HG02571 (cell line): ENCODE measurements around the gene RPL36.

Source experiments
- ATAC-seq: cut with Tn5 transposase; IDR thresholded peaks from one replicate; pipeline ENCODE4 v1.9.1; 2021; ENCODE audit warnings: mild to moderate bottlenecking, moderate library complexity; ENCODE audit not compliant: unreplicated experiment

Gene RPL36

DNA sequence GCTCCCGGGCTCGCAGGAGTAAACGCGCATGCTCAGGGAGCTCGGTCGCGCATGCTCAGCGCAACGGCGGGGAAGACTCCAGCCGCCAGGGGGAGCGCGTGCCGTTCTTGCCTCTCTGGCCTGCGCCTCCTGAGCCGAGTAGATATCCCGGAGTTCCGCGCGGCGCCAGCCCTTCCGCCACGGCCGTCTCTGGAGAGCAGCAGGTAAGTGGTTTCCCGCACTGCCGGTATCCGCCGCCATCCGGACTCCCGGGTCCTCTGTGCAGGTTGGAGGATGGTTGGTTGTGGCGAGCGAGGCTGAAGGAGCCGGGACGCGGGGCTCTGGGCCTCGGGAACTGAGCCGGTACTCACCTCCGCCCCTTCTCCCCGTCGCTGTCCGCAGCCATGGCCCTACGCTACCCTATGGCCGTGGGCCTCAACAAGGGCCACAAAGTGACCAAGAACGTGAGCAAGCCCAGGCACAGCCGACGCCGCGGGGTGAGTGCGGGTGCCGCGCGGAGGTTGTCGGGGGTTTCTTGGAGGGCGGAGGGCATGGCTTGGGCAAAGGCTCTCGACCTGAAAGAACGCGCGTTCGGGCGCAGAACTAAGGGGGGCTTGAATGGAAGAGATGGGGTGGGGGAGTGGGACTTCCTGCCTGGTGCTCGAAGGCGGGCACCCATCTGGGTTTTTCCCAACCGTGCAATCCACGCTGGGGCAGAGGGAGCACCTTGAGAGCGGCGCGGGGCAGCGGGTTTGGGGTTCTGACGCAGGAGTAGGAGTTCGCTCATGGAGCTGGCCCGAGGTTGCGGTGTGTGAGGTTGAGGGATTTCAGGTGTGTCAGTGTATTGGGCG is at the start of gene RPL36:
TSS of gene RPL36 (plus strand) at position 171 of the 830 bp plus-strand sequence. CDS start at position 384, 213 bp downstream.
- peak; percentile 39 for ATAC-seq

DNA sequence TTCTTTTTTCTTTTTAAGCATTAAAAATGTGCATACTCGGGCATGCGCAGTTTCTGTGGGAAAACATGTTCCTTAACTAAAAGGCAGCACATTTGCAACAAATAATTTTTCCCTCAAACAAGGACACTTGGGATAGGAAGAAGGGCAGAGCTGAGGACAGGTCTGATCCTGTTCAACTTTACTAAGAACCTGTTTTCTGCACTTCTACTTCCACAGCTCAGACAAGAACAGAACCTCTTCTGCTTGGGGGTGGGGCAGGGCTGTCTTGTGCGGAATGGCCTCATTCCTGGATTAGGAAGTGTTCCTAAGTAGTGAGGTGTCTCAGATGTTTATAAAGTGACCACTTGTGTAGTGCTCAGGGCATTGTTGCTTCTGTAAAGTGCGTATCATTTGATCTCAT is 48.9 kb upstream of the RPL36 start:
- ATAC-seq = no peak

DNA sequence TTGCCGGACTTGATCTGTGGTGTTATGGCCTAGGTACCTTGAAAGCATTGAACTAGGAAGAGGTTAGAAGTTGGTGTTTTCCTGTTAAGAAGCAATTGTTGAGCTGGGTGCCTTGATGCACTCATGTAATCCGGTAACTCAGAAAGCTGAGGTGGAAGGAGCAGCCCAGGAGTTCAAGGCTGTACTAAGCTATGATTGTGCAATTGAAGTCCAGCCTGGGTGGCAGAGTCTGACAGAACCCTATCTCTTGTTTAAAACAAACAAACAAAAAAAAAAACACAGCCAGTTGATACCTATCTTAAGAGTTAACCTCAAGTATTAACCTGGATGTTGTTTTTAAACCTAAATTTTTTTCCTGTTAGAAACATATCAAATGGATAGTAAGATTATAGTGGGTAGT is 47.9 kb upstream of the RPL36 start:
- ATAC-seq = no peak

DNA sequence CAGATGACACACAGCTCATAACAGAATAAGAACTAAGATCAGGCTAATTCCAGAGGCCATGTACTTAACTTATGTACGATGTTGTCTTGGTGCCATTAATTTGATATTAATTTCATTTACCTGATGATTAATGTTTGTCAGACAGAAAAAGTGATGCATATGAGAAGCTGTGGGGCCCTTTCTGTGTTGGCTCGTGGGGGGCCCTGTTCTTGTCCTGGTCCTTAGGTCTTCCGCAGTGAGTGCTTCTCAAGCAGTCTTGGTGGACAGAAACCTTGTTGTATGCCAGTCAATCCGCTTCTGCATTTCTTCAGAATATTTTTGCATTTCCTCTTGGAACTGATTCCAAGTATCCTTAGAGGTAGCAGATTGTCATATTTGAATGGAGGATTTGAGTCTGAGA is 47.0 kb upstream of the RPL36 start:
- no peak for ATAC-seq

DNA sequence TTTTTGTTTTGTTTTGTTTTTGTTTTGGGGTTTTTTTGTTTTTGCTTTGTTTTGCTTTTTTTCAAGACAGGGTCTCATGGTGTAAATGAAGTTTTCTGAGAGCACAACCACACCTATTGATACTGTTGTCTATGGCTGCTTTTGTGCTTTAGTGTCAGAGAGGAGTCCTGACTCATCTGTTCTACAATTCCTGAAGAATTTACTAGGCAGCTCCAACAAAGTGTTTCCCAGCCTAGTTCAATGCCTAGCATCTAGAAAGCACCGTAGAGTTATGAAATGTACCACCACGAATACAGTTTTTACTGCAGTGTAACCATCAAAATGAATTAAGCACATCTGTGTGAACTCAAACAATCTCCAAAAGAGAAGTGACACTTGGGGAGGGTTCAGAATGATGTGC is 46.1 kb upstream of the RPL36 start:
- ATAC-seq = no peak

DNA sequence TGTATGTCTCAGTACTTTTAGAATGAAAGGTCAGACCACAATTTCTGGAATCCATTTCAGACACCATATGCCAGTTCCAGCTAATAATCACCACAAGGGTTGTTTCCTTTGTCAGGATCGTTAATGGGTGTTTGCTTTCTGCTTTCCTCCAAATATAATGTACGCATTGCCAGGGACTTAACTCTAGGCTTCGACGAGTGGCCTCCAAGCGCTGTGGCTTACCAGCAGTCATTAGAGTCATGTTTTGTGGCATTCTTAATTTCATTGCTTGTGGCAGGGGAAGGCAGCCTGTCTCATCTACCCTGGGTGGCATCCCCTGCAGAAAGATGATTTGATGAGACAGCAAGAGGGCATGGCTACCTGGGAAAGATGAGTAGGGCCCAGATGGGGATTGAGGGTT is 44.7 kb upstream of the RPL36 start:
- ATAC-seq = no peak

DNA sequence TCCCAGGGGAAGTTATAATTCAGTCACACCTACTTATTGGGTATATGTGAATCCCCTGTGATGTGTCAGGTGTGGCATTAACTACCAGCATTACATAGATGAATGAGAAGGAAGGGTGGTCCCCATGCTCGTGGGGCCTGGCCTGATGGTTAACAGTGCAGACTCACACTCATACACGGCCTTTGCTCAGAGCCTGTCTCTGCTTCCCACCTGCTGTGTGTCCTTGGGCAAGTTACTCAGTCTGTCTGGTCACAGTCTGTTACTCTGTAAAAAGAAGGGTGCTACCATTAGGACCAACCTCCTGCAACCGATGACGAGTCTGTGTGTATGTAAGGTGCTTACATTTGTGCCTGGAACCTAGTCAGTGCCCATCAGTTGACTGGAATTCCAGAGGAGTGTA is 43.4 kb upstream of the RPL36 start:
- no peak for ATAC-seq

DNA sequence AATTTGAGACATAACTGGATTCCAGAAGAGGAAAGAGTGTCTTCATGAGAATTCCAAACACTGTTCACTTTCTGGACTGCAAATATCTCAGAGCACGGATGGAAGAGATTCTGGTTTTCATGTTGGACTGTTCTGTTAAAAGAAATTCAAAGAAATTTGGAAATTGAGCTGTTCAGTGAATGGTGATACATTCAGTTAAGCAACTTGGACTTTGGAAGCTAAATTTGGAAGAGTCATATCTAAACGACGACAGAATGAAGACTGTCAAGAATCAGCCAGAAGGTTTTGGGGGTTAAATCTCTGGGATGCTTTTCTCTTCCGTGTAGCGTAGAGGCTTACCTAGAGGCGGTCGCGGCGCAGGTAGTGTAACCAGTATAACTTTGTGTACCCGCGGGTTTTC is 41.6 kb upstream of the RPL36 start:
- ATAC-seq = no peak

DNA sequence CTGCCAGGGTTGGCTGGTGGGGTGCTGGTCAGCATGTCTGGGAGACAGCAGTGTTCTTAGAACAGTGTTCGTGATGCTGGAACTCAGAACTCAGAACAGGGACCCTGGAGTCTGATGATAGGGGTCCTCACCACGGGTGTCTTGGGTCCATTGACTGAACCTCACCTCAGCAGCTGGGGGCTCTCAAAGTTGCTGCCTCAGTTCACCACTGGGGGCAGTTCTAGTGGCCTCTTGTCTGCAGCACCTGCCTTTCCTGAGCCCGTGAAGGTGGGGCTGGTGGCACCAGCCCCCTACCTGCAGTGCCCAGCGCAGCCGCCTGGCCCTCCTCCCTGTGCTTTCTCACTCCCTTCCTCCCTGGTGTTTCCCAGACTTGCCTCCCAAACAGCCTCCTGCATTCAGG is 38.7 kb upstream of the RPL36 start:
- no peak for ATAC-seq

DNA sequence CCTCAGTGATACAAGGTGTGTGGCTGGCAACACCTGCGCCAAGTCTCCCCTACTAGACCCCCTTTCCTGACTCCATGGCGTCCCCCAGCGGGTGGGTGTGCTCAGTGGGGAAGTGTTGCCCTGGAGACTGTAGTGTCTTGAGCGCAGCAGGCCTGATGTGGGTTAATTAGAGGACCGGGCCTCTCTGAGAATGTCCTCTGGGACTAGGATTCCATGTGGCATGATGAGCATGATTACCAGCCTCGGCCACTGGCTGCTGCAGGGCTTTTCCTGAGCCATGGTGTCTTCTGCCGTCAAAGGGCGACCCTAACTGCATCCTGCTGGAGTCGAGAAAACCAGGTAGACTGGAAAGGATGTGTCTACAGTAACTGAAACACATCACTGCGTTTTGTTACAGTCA is 37.8 kb upstream of the RPL36 start:
- ATAC-seq = no peak

DNA sequence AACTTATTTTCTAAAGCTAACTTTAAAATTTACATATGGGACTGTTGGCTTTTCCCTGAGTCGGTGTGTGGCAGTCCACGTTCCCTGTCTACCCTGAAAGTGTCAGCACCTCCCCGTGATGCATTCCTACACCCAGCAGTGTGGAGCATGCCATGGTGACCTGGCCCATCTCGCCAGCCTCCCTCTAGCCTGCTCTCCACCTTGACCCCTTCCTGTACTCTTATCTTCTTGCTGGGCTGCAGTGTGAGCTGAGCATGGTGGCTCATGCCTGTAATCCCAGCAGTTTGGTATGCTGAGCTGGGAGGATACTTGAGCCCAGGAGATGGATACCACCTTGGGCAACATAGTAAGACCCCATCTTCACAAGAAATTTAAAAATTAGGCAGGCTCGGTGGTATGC is 35.2 kb upstream of the RPL36 start:
- no peak for ATAC-seq

DNA sequence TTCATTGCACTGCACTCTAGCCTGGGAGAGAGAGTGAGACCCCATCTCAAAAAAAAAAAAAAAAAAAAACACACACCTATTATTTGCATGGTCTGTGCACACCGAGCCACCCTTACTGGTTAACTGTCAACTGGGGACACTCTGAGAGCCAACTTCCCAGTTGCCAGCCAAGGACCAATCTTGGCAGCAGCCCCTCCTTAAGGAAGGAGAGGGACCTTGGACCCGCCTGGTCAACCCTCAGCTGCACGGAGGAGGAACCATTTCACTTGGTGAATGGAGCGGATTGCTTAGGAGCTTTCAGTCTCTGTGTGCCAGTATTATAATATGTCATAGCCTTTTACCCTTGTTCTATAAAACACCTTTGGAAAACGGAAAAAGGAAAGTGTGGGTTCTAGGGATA is 34.7 kb upstream of the RPL36 start:
- no peak for ATAC-seq

DNA sequence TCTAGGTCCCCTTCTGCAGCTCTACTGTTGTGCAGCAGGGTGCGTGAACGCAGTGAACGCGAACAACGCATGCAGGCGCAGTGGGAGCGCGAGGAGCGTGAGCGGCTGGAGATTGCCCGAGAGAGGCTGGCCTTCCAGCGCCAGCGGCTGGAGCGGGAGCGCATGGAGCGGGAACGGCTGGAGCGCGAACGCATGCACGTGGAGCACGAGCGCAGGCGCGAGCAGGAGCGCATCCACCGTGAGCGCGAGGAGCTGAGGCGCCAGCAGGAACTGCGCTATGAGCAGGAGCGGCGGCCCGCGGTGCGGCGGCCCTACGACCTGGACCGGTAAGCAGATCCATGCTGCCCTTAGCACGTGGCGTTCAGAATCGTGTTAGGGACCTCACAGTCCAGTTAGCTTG is 28.6 kb upstream of the RPL36 start:
- ATAC-seq = no peak

DNA sequence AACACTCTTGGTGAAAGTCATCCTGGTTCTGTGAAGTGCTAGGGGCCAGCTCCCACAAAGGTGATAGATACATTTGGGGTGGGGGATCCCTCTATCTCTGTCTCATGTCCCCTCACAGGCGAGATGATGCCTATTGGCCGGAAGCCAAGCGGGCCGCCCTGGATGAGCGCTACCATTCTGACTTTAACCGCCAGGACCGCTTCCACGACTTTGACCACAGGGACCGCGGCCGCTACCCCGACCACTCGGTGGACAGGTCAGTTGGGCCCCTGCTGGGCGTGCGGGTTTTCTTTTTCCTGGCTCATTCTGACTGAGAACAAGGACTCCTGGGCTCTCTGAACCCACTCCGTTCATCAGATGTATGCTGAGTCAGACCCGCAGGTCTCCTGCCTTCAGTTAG is 26.2 kb upstream of the RPL36 start:
- ATAC-seq = no peak

DNA sequence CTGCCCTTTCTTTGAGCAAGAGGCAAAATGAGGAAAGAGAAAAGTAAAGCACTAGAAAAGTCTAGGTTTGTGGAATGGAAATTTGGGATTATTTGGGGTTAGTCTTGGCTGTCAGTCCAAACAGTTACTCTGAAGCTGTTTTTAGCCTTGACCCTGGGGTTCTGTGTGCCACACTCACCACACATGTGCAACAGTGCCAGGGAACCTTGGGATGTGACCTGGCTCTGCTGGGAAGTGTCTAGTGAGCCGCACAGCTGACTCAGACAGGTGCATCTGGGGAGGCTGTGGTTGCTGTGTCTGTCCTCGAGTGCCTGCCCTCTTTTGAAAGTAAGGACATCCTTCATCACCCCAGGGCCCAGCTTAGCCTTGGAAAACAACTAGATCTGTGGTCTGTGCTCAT is 25.6 kb upstream of the RPL36 start:
- no peak for ATAC-seq

DNA sequence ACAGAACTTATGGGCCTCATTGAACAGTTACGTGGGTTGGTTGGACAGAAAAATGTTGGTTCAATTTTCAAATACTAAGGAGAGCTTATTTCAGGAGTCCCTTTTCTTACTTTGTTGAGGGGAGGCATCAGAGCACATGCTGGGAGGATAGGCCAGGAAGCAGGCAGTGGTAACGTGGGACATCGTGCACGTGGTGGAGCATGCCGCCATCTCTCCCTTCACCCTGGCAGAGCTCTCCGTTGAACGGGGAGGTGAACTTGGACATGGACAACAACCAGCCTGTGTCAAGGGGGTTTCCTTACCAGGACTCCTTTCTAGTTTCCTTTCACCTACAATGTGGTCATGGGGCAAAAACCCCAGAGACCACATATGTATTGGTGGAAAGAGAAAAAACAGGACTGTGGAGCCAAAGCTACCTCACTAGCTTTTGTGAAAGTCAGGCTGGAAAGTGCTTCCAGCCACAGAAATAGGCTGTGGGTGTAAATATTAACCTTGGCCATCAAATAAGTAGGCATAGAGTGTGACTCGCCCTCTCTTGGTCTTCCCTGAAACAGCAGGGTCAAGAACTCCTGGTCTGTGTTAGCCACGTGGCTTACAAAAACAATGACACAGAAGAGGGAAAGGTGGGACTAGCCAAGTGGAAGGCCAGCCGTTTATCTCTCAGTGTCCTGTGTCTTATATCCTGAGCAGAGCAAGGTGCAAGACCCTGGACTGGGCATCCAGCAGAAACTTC is 24.1 kb upstream of the RPL36 start:
- ATAC-seq = no peak

DNA sequence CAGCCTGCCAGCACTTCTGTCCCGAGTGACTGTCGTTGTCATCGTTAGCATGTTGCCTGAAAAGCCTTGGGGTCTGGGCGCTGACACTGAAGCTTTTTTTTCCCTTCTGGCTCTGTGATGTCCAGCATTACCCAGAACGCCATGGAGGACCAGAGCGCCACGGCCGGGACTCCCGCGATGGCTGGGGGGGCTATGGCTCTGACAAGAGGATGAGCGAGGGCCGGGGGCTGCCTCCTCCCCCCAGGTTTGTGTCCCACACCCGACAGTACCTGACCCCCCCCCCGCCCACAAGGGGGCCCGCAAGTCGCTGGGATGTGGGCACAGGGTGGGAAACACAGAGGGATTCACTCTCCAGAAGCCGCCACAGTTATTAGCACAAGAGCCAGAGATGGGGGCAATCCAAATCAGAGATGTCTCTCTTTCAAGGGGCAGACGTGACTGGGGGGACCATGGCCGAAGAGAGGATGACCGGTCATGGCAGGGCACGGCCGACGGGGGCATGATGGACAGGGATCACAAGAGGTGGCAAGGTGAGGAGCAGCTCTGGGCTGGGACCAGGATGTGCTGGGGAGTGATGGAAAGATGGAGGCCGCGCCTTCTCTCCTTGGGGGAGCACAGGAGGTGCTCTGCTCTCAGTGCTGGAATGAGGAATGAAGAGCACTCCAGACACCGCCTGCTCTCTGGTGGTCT is 23.0 kb upstream of the RPL36 start:
- no peak for ATAC-seq

DNA sequence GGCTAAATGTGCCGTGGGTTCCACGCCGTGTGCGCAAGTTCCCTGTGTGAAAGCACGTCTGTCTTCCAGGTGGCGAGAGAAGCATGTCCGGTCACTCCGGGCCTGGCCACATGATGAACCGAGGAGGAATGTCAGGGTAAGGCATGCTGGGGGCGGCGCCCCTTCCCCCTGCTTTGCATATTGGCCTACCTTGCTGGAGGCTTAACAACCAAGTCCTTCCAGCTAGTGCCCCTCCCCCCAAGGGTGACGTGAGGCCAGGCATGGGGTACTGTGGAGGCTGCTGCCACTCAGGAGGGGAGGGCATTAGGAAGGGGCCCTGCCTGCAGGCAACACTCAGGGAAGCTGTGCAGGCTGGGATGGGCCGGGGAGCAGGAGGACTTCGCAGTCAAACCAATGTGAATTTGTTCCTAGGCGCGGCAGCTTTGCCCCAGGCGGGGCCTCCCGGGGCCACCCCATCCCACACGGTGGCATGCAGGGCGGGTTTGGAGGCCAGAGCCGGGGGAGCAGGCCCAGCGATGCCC is 22.3 kb upstream of the RPL36 start:
- ATAC-seq = no peak

DNA sequence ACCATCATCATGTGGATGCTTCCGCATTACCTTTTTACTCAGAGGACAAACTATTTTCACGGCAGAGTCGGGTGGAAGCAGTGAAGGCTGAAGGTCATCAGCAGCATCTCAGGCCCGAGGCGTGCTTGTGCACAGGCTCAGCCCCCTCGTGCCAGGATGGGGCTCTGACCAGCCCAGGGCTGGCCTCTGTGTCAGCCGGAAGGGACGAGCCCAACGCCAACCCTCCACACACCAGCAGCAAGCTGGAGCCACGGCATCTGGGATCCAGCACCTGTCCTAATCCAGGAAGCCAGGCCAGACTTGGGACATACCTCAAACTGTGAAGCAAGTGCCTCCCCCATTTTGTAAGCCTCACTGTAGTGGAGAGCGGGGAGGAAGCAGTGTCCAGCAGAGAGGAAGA is 20.9 kb upstream of the RPL36 start:
- no peak for ATAC-seq

DNA sequence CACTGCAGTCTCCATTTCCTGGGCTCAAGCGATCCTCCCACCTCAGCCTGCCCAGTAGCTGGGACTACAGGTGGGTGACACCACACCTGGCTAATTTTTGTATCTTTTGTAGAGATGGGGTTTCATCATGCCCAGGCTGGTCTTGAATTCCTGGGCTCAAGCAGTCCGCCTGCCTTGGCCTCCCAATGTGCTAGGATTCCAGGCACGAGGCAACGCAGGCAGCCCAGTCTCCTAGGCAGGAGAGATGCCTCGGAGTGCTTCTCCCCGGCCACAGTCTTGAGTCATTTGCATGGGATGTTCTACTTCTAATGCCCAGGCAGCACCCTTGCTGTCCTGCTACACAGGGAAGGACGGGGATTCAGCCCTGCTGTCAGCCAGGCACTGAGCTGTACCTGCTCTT is 18.5 kb upstream of the RPL36 start:
- ATAC-seq = no peak

DNA sequence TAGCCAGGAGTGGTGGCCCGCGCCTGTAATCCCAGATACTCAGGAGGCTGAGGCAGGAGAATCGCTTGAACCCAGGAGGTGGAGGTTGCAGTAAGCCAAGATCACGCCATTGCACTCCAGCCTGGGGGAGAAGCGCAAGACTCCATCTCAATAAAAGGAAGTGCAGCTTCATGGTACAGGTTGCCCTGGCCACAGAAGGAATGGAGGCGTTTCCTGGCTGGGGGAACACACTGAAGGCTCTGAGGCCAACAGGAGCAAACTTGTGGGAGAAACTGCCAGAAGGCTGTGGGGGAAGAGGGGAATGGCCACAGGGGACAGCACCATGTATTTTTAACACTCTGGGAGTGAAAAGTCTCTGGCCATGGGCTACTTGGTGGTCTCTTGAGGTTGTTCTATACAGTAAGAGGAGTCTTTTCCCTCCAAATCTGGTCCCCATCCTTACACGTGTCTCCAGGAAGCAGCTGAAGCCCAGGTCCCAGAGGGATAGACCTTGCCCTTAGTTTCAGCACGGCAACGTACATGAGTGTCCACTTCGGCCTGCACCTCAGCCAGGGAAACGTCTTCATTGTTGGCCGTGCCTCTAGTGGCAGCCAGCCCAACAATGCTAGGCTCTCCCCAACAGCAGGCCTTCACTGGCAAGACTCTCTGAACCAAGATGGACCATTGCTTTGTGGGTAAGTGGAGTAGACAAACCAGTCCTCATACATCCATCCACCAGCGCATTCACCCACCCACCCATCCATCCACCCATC is 17.2 kb upstream of the RPL36 start:
- ATAC-seq = no peak
